HL-60 (cell line): ENCODE measurements around the gene AP2A2.

ENCODE experiments used
- DNase-seq, 2 experiments: peaks; one replicate each; pipeline ENCODE4 v3.0.0-alpha.2; 2010 to 2020; ENCODE audit warnings: low read depth in 1 of 2, low spot score in 1 of 2
- H3K27ac ChIP-seq: fragments of 250-450 bp; sonication (Bioruptor Pico); replicated peaks from 2 replicates; pipeline ENCODE4 v1.5.1; 2020; ENCODE audit warnings: mild to moderate bottlenecking, moderate library complexity
- H3K27me3 ChIP-seq: fragments of 250-450 bp; sonication (Bioruptor Pico); 2 replicates; pipeline ENCODE4 v1.5.1; 2021; ENCODE audit warnings: mild to moderate bottlenecking, moderate library complexity; ENCODE audit not compliant: insufficient read depth, poor library complexity, severe bottlenecking
- H3K4me3 ChIP-seq: replicated peaks from 2 replicates; pipeline ENCODE4 v1.5.1; 2011; ENCODE audit warnings: mild to moderate bottlenecking, control low read depth, low read length; ENCODE audit not compliant: insufficient read depth
- CTCF ChIP-seq: IDR thresholded peaks from one replicate; pipeline ENCODE4 v1.5.1; 2011; ENCODE audit warnings: low read length, control low read depth, inconsistent platforms; ENCODE audit not compliant: insufficient read depth
- GABPA ChIP-seq: IDR thresholded peaks from 2 replicates; pipeline ENCODE4 v1.6.1; 2012; ENCODE audit warnings: low read depth
- POLR2AphosphoS5 ChIP-seq: IDR thresholded peaks from 2 replicates; pipeline ENCODE4 v1.6.1; 2012; ENCODE audit warnings: low read depth
- REST ChIP-seq: IDR thresholded peaks from 2 replicates; pipeline ENCODE4 v1.6.1; 2012; ENCODE audit warnings: low read depth; ENCODE audit not compliant: insufficient replicate concordance
- SPI1 ChIP-seq: IDR thresholded peaks from 2 replicates; pipeline ENCODE4 v1.6.1; 2012; ENCODE audit warnings: low read depth, mild to moderate bottlenecking, borderline replicate concordance

Gene AP2A2

GRCh38 chr11:1008001-1008802 lies 82.5 kb downstream of the AP2A2 start:
- TF ChIP-seq REST (no peak), POLR2AphosphoS5 (no peak), CTCF (no peak), SPI1 (no peak), GABPA (no peak)
- no peak overlapping the region for H3K4me3 ChIP-seq
- no peak overlapping the region for H3K27ac ChIP-seq
- H3K27me3 ChIP-seq = no peaks in the 10 kb centered on the region
- no peak for DNase-seq

- H3K27ac ChIP-seq = no peak overlapping the region
- no peak overlapping the region for H3K4me3 ChIP-seq
- TF ChIP-seq POLR2AphosphoS5 (no peak), CTCF (no peak), SPI1 (no peak), REST (no peak)
- DNase-seq = no peak
- no peaks in the 10 kb centered on the region for H3K27me3 ChIP-seq
Observed at GRCh38 chr11:1008803-1009145, 83.1 kb downstream of the AP2A2 start.

- Histone ChIP-seq H3K4me3 (no peak overlapping the region), H3K27me3 (no peaks in the 10 kb centered on the region), H3K27ac (no peak overlapping the region)
- no peak for TF ChIP-seq GABPA
- no peak for TF ChIP-seq SPI1
- TF ChIP-seq POLR2AphosphoS5 = no peak
- TF ChIP-seq REST = no peak
- TF ChIP-seq CTCF = no peak
- DNase-seq = no peak
Observed at GRCh38 chr11:1009371-1009770, 83.7 kb downstream of the AP2A2 start.
